Measurements from ENCODE around the gene NELFCD.

GRCh38 chr20:59020938-59021551, 40.0 kb downstream of the NELFCD start:
- TF ChIP-seq EZH2phosphoT487 (IDR thresholded peaks at IDR 0.05; ENCODE audit: borderline replicate concordance, low read depth) (no peak), IRF3 (IDR thresholded peaks at IDR 0.05; ENCODE audit: low read depth, low read length) (no peak), POLR2AphosphoS5 (IDR thresholded peaks at IDR 0.05; ENCODE audit: low read depth, low read length) (no peak), TCF12 (IDR thresholded peaks at IDR 0.05) (no peak), EP300 (IDR thresholded peaks at IDR 0.05; ENCODE audit: borderline replicate concordance in 1 of 2, low read depth in 1 of 2, low read length in 1 of 2) (no peak), SMC3 (IDR thresholded peaks at IDR 0.05; ENCODE audit: low read depth, low read length) (no peak), MXI1 (IDR thresholded peaks at IDR 0.05; ENCODE audit: low read depth, low read length) (no peak)
- TF ChIP-seq, protein P1, sequence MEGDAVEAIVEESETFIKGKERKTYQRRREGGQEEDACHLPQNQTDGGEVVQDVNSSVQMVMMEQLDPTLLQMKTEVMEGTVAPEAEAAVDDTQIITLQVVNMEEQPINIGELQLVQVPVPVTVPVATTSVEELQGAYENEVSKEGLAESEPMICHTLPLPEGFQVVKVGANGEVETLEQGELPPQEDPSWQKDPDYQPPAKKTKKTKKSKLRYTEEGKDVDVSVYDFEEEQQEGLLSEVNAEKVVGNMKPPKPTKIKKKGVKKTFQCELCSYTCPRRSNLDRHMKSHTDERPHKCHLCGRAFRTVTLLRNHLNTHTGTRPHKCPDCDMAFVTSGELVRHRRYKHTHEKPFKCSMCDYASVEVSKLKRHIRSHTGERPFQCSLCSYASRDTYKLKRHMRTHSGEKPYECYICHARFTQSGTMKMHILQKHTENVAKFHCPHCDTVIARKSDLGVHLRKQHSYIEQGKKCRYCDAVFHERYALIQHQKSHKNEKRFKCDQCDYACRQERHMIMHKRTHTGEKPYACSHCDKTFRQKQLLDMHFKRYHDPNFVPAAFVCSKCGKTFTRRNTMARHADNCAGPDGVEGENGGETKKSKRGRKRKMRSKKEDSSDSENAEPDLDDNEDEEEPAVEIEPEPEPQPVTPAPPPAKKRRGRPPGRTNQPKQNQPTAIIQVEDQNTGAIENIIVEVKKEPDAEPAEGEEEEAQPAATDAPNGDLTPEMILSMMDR (IDR thresholded peaks at IDR 0.05): no peak

Measured in SK-N-SH (cell line).